HG02610 (cell line): Measurements from ENCODE around the gene PARVA.
"Not testable (repeated sequence)": the region's sequence is repeated elsewhere in the genome, so short reads cannot be mapped to it uniquely, and the experiment has no call there.

Source experiments
- ATAC-seq: cut with Tn5 transposase; IDR thresholded peaks from one replicate; pipeline ENCODE4 v1.9.1; 2021; ENCODE audit warnings: mild to moderate bottlenecking, moderate library complexity; ENCODE audit not compliant: unreplicated experiment

PARVA gene

GRCh38 chr11:12496181-12497025 is 119.0 kb downstream of the PARVA start:
- ATAC-seq: no peak

- no peak for ATAC-seq
Measured at GRCh38 chr11:12497431-12497830, 120.1 kb downstream of the PARVA start.

GRCh38 chr11:12499071-12499470 is 121.7 kb downstream of the PARVA start:
- ATAC-seq: no peak

- no peak for ATAC-seq
Measured at GRCh38 chr11:12502046-12502445, 124.7 kb downstream of the PARVA start.

- ATAC-seq: no peak
Measured at GRCh38 chr11:12503039-12503484, 125.7 kb downstream of the PARVA start.

GRCh38 chr11:12503886-12504285 is 126.5 kb downstream of the PARVA start:
- no peak for ATAC-seq

GRCh38 chr11:12505183-12505582 is 127.8 kb downstream of the PARVA start:
- ATAC-seq: no peak

GRCh38 chr11:12506404-12506921 is 129.1 kb downstream of the PARVA start:
- no peak for ATAC-seq

- no peak for ATAC-seq
Measured at GRCh38 chr11:12507391-12507790, 130.0 kb downstream of the PARVA start.

GRCh38 chr11:12508151-12508751 is 130.9 kb downstream of the PARVA start:
- ATAC-seq: no peak

GRCh38 chr11:12509371-12509770 is 132.0 kb downstream of the PARVA start:
- no peak for ATAC-seq

GRCh38 chr11:12512132-12512531 is 134.8 kb downstream of the PARVA start:
- ATAC-seq: no peak

- no peak for ATAC-seq
Measured at GRCh38 chr11:12512826-12513395, 135.5 kb downstream of the PARVA start.

GRCh38 chr11:12516387-12517105 is 139.2 kb downstream of the PARVA start:
- ATAC-seq: no peak

- no peak for ATAC-seq
Measured at GRCh38 chr11:12517306-12517705, 139.9 kb downstream of the PARVA start.

GRCh38 chr11:12517741-12518140 is 140.4 kb downstream of the PARVA start:
- no peak for ATAC-seq

GRCh38 chr11:12518606-12519385 is 141.4 kb downstream of the PARVA start:
- no peak for ATAC-seq

- no peak for ATAC-seq
Measured at GRCh38 chr11:12520054-12520453, 142.7 kb downstream of the PARVA start.

- not testable (repeated sequence) for ATAC-seq
Measured at GRCh38 chr11:12520576-12520975, 143.2 kb downstream of the PARVA start.

- no peak for ATAC-seq
Measured at GRCh38 chr11:12523180-12523924, 146.0 kb downstream of the PARVA start.
